ACC112 (cell line): ENCODE results near the gene CHID1.
A peak's percentile ranks its signal among the peaks of the same experiment; 100 is the strongest.

Source experiments
- H2AFZ ChIP-seq: fragments of 200-600 bp; sonication (generic); one replicate; pipeline ENCODE4 v1.6.0; 2017; ENCODE audit warnings: antibody characterized with exemption, low read length; ENCODE audit not compliant: unreplicated experiment
- H3K27ac ChIP-seq: fragments of 200-600 bp; sonication (generic); 2 replicates; pipeline ENCODE4 v1.5.1; 2014; ENCODE audit warnings: low read depth, mild to moderate bottlenecking, antibody characterized with exemption, low read length, moderate library complexity
- H3K27me3 ChIP-seq: fragments of 200-600 bp; sonication (generic); 2 replicates; pipeline ENCODE4 v1.6.1; 2014; ENCODE audit warnings: mild to moderate bottlenecking, antibody characterized with exemption, low read length, moderate library complexity, mixed read lengths; ENCODE audit not compliant: insufficient read depth
- H3K36me3 ChIP-seq: fragments of 200-600 bp; sonication (generic); 2 replicates; pipeline ENCODE4 v1.6.1; 2016; ENCODE audit warnings: mild to moderate bottlenecking, antibody characterized with exemption, low read length, moderate library complexity, mixed read lengths; ENCODE audit not compliant: insufficient read depth
- H3K4me1 ChIP-seq: fragments of 200-600 bp; sonication (generic); one replicate; pipeline ENCODE4 v1.6.1; 2016; ENCODE audit warnings: low read length, mixed read lengths; ENCODE audit not compliant: insufficient read depth, unreplicated experiment, control insufficient read depth
- H3K4me3 ChIP-seq: fragments of 200-600 bp; sonication (generic); 2 replicates; pipeline ENCODE4 v1.5.1; 2014; ENCODE audit warnings: mild to moderate bottlenecking, low read depth, low read length
- H3K79me2 ChIP-seq: fragments of 200-600 bp; sonication (generic); one replicate; pipeline ENCODE4 v1.6.0; 2016; ENCODE audit warnings: low read length; ENCODE audit not compliant: control insufficient read depth, unreplicated experiment, insufficient read depth

CHID1 gene

DNA sequence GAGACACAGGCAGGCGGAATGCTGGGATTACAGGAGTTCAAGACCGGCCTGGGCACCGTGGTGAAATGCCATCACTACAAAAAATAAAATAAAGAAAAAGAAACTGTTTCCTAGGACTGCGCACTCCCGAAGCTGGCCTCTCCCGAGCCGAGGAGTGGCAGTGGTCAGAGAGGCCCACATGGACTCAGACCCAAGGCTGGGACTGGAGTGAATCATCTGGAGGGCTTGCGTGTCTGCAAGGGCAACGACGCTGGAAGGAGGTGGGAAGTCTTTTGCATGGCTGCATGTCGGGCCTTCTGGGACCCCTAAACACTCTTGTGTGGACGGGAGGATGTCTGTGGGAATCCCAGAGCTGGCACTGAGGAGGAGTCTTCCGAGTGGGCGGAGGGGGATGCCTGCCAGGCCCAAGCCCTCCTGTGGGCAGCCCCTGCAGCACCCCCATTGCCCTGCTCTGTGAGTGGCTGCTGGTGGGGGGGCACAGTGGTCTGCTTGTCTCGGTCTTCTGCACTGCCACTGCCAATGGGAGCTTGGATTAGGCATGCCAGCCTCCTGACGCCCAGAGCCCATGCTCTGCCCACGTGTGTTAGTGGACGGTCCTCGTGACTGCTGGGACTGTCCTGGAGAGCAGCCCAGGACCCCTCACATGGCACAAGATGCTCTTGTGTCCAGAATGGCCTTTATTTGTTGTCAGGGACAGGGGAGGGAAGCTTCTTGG, 13.2 kb upstream of the CHID1 start:
- Histone ChIP-seq H3K36me3 (no peaks in the 10 kb centered on the region), H3K79me2 (peaks cover 27% of the 10 kb centered on the region), H3K4me3 (no peak overlapping the region), H3K4me1 (peaks cover 7% of the 10 kb centered on the region), H2AFZ (no peak overlapping the region), H3K27me3 (no peaks in the 10 kb centered on the region), H3K27ac (no peak overlapping the region)

DNA sequence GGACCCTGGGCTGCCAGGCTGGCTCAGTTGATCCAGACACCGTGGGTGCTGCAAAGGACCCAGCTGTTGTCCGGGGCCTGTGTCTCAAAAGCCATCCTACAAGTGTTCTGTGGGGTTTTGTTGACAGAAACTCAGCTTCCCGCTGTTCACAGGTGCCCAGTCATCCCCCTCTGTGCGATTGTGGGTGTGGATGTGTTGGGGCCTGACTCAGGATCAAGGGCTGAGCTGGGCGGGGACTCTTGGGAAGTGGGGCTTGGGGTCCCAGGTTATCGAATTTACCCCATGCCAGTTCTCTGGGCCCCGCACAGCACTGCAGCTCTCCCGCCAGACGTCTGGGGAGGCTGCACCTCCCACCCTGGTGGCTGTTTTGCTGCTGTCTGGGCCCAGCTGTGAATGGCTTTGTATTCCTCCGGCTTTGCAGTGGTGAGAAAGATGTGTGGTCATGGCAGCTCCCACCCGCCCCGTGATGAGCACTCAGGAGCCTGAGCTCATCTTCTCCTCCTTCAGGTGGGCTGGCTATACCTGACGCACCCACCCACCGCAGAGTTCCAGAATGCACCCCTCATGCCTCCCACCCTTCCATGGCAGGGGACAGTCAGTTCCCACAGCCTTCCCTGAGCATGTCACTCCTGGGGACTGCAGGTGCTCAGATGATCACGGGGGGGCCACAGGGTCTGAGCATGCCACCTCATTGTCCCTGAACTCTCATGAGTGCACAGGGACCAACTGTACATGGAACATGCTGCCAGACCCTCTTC, 11.5 kb upstream of the CHID1 start:
- H3K36me3 ChIP-seq: no peaks in the 10 kb centered on the region
- H3K79me2 ChIP-seq: peaks cover 10% of the 10 kb centered on the region
- no peak overlapping the region for H3K27ac ChIP-seq
- no peaks in the 10 kb centered on the region for H3K27me3 ChIP-seq
- no peak overlapping the region for H3K4me3 ChIP-seq
- no peak overlapping the region for H2AFZ ChIP-seq
- peaks cover 2% of the 10 kb centered on the region for H3K4me1 ChIP-seq

DNA sequence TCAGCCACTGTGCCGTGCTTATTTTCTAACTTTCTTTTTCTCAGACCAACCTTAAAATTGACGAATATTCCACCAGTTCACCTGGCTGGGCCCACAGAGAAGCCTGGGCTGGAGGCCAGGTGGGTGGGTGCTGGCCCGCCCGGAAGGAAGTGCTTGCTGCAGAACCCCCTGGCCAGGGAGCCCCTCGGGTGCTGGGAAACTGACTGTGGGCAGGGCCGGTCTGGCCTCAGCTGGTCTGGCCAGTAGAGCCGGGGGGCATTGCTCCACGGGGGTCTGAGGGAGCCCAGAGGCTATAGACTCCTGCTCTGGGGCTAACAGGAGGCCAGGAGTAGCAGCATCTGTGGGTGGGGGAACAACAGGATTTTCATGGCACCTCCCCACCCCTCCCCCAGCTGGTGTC, 6.8 kb upstream of the CHID1 start:
- H3K27me3 ChIP-seq: no peaks in the 10 kb centered on the region
- no peaks in the 10 kb centered on the region for H3K36me3 ChIP-seq
- no peaks in the 10 kb centered on the region for H3K4me1 ChIP-seq
- H3K79me2 ChIP-seq: no peaks in the 10 kb centered on the region
- H3K4me3 ChIP-seq: no peak overlapping the region
- no peak overlapping the region for H3K27ac ChIP-seq
- no peak overlapping the region for H2AFZ ChIP-seq

DNA sequence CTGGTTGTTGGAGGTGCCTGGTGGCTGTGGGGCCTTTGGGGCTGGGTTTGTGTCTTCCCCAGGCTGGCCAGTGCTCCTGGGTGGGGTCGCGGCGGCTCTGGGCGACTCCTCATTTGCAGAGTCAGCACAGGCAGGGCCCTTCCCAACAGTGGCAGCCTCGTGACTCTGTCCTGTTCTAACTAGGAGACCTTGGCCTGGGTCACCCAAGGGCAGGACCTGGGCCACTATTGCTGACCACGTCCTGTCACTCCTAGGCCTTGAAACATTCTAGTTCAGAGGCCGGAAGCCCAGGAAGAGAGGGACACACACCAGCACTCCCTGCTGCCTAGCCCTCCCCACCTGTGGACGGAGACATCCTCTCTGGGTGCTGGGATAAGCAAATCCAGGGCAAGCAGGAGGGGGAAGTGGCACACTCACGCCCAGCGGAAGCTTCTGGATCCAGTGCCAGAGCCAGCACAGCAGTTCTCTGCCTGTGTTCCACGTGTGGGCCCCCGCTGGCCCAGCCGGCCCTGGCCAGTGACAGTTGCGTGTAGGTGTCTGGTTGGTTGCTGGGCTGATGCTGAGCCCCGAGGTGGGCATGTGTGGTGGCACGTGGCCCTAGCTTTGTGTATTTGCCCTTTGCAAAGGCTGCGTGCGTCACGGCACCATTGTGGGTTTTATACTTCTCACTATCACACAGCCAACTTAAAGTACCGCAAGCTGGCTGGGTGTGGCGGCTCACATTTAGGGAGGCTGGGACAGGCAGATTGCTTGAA, 4.3 kb upstream of the CHID1 start:
- peaks cover 5% of the 10 kb centered on the region for H3K4me1 ChIP-seq
- H3K27ac ChIP-seq: no peak overlapping the region
- H2AFZ ChIP-seq: no peak overlapping the region

DNA sequence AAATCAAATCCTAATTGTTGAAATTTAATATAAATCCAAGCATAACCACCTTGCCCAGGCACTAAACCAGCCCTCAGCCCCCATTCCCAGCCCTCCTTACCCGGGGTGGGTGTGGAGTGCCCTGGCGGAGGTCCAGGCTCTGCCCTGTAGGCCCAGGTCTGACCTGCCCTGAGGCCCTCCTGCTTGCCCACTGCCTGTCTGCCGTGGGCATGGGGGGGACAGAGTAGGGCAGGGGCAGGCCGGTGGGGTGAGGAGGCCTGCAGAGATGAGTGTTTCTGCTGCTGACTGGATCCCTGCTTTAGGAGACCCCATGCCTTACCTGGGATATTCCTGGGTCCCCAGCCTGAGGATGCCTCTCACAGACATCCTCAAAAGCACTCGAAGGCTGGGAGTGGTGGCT, 3.6 kb upstream of the CHID1 start:
- Histone ChIP-seq H2AFZ (no peak overlapping the region), H3K36me3 (no peaks in the 10 kb centered on the region)

More for the DNA sequence above, 4.3 kb upstream of the CHID1 start:
- no peaks in the 10 kb centered on the region for H3K36me3 ChIP-seq
- H3K79me2 ChIP-seq: peaks cover 6% of the 10 kb centered on the region
- no peaks in the 10 kb centered on the region for H3K27me3 ChIP-seq
- no peak overlapping the region for H3K4me3 ChIP-seq

DNA sequence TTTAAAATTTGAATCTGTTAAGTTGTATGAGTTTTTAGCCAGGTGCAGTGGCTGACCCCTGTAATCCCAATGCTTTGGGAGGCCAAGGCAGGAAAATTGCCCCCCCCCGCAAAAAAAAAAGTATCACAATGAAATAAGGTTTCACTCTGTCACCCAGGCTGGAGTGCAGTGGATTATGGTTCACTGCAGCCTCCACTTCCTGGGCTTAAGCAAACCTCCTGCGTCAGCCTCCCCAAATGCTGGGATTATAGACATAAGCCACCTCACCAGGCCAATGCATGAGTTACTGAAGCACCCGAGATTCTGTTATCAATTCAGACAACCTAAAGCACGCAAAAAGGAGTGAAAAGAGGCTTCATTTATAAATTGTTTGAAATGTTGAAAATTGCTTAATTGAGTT, 2.4 kb upstream of the CHID1 start:
- H3K4me1 ChIP-seq: peaks cover 5% of the 10 kb centered on the region

More for the DNA sequence above, 3.6 kb upstream of the CHID1 start:
- no peaks in the 10 kb centered on the region for H3K27me3 ChIP-seq
- no peak overlapping the region for H3K27ac ChIP-seq
- peaks cover 5% of the 10 kb centered on the region for H3K4me1 ChIP-seq
- no peak overlapping the region for H3K4me3 ChIP-seq
- H3K79me2 ChIP-seq: peaks cover 14% of the 10 kb centered on the region

DNA sequence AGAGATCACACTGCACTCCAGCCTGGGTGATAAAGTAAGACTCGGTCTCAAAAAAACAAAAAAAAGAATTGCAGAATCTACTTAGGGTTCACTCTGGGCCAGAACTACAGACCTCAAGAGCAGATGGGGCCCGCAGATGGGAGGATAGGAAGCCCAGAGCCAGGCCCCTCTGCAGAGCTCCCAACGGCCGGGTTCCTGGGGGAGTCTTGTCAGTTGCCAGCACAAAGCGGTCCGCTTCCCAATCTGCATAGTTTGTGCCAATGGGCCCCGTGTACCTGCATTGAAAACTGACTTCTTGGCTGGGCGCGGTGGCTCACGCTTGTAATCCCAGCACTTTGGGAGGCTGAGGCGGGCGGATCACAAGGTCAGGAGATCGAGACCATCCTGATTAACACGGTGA, 1.7 kb upstream of the CHID1 start:
- no peak overlapping the region for H3K4me3 ChIP-seq
- no peaks in the 10 kb centered on the region for H3K36me3 ChIP-seq
- H3K79me2 ChIP-seq: peaks cover 27% of the 10 kb centered on the region
- no peak overlapping the region for H3K27ac ChIP-seq
- no peaks in the 10 kb centered on the region for H3K27me3 ChIP-seq
- H2AFZ ChIP-seq: no peak overlapping the region
- H3K4me1 ChIP-seq: peaks cover 5% of the 10 kb centered on the region

More for the DNA sequence above, 2.4 kb upstream of the CHID1 start:
- no peaks in the 10 kb centered on the region for H3K36me3 ChIP-seq
- no peak overlapping the region for H3K4me3 ChIP-seq
- H3K27ac ChIP-seq: no peak overlapping the region
- H2AFZ ChIP-seq: no peak overlapping the region
- H3K79me2 ChIP-seq: peaks cover 25% of the 10 kb centered on the region
- no peaks in the 10 kb centered on the region for H3K27me3 ChIP-seq

DNA sequence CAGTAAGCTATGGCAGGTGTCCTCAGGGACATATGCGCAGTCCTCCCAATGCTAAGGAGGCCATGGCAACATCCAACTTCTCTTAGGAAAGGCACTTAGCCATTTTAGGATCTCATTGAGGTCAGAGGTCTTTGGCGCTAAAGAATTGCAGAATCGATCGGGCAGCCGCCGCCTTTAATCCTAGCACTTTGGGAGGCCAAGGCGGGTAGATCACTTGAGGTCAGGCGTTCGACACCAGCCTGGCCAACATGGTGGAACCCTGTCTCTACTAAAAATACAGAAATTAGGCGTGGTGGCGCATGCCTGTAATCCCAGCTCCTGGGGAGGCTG, 1.2 kb upstream of the CHID1 start:
- H2AFZ ChIP-seq: no peak overlapping the region
- H3K4me3 ChIP-seq: peak overlapping the region; percentile 97
- peaks cover 5% of the 10 kb centered on the region for H3K4me1 ChIP-seq
- no peak overlapping the region for H3K27ac ChIP-seq
- H3K79me2 ChIP-seq: peaks cover 27% of the 10 kb centered on the region
- no peaks in the 10 kb centered on the region for H3K36me3 ChIP-seq
- H3K27me3 ChIP-seq: no peaks in the 10 kb centered on the region

DNA sequence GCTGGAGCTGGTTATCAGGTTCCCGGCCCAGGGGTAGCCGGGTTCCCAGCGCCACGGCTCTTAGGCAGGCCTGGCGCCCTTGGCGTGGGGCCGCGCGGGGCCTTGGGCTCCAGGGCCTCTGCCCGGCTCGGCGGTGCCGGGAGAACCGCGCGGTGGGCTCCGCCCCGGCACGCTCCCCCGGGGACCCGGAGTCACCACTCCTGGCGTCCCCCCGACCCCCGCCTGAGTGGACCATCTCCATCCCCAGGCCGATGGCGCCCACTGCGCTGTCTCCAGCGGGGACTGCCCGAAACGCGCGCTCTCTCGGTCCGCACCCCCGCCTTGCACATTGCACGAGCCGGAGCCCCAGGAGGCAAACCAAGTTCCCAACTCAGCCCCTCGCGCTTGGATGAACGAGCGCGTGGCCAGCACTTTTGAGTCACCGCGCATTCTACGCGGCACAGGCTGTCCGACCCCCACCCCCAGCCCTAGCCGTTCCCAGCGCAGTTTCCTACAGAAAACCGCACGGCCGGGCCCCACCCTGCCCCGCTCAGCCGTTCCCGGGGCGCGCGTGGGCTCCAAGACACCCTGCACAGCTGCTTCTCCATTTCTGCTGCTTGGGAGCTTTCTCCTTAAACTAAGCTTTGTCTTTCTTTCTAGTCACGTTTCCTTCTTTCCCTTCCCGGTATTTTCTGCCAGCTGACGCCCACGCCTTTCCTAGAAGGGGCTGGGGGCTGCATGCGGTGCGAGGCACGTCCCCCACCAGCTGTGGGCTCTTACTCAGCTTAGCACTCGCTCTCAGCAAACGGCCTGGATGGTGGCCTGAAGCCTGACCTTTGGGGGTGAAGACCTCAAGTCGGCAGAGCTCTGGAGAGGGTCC, 650 bp upstream of the CHID1 start:
- H2AFZ ChIP-seq: peak overlapping the region; percentile 84
- peak overlapping the region; percentile 48; the same call in 1 of the 2 replicates for H3K27ac ChIP-seq

DNA sequence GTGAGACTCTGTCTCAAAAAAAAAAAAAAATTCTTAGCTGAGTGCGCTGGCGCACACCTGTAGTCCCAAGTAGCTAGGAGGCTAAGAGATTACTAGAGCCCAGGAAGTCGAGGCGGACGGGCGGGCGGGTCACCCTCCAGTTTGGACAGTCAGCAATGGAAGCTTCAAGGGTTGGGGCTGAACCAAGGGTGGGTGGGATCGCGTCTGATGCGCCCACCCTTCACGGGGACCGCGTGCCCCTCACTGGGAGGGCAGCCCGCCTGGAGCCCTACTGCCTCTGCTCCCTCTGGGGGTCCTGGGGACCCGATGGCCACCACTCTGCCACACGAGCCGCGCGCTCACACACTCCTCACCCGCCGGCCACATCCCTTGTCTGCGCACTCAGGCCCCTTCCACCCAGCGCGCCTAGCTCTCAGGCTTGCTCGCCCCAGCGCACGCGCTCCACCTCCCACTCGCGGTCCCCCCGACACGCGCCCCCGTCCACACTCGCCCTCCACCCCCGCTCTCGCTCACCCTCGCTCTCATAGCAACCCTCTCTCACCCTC, 494 bp downstream of the CHID1 start:
- no peak overlapping the region for H3K27ac ChIP-seq
- H3K79me2 ChIP-seq: peaks cover 27% of the 10 kb centered on the region

More for the DNA sequence above, 650 bp upstream of the CHID1 start:
- Histone ChIP-seq H3K36me3 (no peaks in the 10 kb centered on the region), H3K4me1 (peaks cover 5% of the 10 kb centered on the region), H3K4me3 (peak overlapping the region; percentile 97), H3K79me2 (peaks cover 27% of the 10 kb centered on the region), H3K27me3 (no peaks in the 10 kb centered on the region)

More for the DNA sequence above, 494 bp downstream of the CHID1 start:
- Histone ChIP-seq H3K4me3 (peak overlapping the region; percentile 97), H2AFZ (peak overlapping the region; percentile 36), H3K36me3 (no peaks in the 10 kb centered on the region), H3K27me3 (no peaks in the 10 kb centered on the region), H3K4me1 (peaks cover 5% of the 10 kb centered on the region)
